Epithelial cell of esophagus (primary cell): Measurements from ENCODE around the gene PTPRN2.
"Not testable (repeated sequence)": the region's sequence is repeated elsewhere in the genome, so short reads cannot be mapped to it uniquely, and the experiment has no call there.

Source experiments
- DNase-seq: peaks from one replicate; pipeline ENCODE4 v3.0.0; 2010; ENCODE audit warnings: low read depth
- H3K4me3 ChIP-seq: 2 replicates; pipeline ENCODE4 v1.5.1; 2011; ENCODE audit warnings: mild to moderate bottlenecking, low read length, control low read depth
- TF ChIP-seq, protein P1 (sequence below): IDR thresholded peaks from 2 replicates; pipeline ENCODE4 v1.5.1; 2011; ENCODE audit warnings: low read depth, mild to moderate bottlenecking, low read length, control low read depth, inconsistent platforms; ENCODE audit not compliant: insufficient read depth; ENCODE audit errors: missing control alignments

PTPRN2 gene

DNA sequence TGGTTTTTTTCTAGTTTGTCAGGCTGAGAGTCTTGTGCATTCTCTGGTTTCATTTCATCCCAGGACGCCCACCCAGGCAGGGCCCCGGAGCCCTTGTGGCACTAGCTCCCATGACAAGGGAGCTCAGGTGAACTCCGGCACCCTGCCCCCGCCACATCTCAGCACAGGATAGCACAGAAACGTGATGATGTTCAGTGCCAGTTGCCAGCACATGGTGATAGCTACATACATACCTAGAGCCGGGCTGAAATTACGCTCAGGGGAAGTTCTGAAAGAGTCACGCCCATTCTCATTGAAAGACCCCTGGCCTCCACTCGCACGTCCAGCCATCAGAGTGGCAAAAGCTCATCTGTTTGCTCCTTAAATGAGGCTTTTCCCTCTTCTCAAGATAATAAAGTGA is 273.7 kb downstream of the PTPRN2 start:
- TF ChIP-seq, protein P1, sequence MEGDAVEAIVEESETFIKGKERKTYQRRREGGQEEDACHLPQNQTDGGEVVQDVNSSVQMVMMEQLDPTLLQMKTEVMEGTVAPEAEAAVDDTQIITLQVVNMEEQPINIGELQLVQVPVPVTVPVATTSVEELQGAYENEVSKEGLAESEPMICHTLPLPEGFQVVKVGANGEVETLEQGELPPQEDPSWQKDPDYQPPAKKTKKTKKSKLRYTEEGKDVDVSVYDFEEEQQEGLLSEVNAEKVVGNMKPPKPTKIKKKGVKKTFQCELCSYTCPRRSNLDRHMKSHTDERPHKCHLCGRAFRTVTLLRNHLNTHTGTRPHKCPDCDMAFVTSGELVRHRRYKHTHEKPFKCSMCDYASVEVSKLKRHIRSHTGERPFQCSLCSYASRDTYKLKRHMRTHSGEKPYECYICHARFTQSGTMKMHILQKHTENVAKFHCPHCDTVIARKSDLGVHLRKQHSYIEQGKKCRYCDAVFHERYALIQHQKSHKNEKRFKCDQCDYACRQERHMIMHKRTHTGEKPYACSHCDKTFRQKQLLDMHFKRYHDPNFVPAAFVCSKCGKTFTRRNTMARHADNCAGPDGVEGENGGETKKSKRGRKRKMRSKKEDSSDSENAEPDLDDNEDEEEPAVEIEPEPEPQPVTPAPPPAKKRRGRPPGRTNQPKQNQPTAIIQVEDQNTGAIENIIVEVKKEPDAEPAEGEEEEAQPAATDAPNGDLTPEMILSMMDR: no peak
- H3K4me3 ChIP-seq: no peak overlapping the region
- no peak for DNase-seq

DNA sequence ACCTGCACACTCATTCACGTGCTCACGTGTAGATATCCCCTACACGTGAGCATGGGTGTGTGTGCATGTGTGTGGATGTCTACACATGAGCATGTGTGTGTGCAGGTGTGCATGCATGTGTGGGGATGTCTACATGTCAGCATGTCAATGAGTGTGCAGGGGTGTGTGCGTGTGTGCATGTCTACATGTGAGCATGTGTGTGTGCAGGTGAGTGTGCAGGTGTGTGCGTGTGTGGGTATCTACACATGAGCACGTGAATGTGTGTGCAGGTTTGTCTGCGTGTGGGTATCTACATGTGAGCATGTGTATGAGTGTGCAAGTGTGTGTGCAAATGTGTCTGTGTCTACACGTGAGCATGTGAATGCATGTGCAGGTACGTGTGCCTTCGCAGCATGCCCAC is 274.8 kb downstream of the PTPRN2 start:
- TF ChIP-seq, protein P1: no peak
- DNase-seq: no peak
- no peak overlapping the region for H3K4me3 ChIP-seq

DNA sequence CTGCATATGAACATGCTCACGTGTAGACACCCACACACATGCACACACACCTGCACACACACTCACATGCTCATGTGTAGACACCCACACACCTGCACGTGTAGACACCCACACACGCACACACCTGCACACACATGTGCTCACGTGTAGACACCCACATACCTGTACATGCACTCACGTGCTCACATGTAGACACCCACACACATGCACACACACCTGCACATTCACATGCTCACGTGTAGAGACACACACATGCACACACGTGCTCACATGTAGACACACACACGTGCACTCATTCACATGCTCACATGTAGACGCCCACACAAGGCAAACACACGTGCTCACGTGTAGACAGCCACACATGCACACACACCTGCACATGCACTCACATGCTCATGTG is 275.8 kb downstream of the PTPRN2 start:
- TF ChIP-seq, protein P1: no peak
- no peak for DNase-seq
- H3K4me3 ChIP-seq: no peak overlapping the region

DNA sequence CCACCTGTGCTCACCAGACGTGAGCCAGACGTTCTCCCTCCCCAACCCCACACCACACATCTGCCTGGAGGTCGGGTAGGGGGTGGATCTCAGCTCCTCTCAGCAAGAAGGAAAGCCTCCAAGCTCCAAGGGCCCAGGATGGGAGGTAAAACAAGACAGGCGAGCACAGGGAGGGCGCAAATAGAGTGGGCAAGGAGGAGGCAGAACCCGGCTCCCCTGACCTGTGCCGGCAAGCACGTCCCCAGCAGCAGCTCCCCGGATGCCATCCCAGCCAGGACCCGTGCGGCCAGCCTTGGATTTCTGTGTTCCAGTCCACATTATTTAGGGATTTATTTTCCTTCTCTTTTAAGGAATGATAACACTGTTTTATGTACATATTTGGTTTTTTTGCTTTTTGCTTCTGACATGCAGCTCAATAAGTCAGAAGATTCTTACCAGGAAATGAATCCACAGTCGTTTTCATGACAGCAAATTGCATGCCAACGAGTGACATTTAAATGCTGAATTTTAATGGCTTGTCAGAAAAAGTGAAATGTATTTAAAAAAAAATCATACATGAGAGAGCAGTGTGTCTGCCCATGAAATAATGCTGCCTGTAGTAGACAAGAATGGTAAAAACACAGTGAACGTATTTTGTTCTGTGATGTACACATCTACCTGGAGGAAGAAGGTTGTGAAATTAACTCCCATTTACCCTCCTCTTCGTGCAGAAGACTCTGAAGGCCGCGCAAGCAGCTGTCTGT is 276.5 kb downstream of the PTPRN2 start:
- no peak overlapping the region for H3K4me3 ChIP-seq
- DNase-seq: no peak
- TF ChIP-seq, protein P1: no peak

DNA sequence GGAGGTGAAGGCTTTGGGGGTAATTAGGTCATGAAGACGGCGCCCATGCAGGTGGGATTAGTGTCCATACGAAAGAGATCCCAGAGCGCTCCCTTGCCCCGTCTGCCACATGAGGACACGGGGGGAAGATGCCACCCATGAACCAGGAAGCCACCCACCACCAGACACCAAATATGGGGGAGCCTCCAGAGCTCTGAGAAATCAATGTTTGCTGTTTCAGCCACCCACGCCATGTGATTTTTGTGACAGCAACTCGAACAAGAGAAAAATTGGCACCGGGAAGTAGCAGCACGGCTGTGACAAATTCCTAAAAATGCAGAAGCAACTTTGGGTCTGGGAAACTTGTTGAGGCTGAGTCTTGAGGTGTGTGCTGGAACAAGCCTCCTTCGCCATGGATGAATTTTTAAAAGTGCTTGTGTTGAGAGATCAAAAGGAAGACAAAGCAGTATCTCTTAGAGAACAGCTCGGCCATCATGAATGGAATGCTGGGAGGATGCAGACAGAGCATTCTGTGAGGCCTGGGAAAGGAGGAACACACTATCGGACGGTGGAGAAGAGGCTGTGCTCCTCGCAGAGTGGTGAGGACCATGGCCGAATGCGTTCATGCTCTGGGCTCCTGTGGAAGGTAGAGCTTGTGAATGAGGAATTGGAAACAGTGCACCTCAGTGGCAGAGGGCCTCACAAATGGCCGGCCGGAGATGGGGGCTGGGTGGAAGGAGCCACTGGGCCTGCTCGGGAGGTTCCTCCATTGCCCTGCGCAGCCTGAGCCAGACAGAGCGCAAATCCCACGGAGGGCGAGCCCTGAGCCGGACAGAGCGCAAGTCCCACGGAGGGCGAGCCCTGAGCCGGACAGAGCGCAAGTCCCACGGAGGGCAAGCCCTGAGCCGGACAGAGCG is 277.5 kb downstream of the PTPRN2 start:
- TF ChIP-seq, protein P1: no peak
- no peak for DNase-seq
- no peak overlapping the region for H3K4me3 ChIP-seq

DNA sequence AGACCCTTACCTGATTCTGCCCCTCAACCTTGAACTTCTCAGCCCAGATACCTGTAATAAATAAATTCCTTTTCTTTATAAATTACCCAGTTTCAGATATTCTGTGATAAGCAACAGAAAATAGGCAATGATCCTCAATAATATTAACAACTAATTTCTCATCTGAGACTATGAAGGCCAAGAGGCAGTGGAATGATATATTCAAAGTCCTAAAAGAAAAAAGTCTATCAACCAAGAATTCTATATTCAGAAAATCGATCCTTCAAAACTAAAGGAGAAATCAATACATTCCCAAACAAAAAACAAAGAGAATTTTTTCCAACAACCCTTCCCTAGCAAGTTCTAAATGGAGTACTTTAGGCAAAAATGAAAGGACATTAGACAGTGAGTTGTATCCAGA is 279.6 kb downstream of the PTPRN2 start:
- TF ChIP-seq, protein P1: no peak
- no peak overlapping the region for H3K4me3 ChIP-seq
- no peak for DNase-seq

DNA sequence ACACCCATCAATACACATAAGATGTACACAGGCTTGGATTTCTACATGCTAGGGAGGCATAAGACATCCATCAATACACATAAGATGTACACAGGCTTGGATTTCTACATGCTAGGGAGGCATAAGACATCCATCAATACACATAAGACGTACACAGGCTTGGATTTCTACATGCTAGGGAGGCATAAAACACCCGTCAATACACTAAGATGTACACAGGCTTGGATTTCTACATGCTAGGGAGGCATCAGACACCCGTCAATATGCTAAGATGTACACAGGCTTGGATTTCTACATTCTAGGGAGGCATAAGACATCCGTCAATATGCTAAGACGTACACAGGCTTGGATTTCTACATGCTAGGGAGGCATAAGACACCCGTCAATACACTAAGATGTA is 283.6 kb downstream of the PTPRN2 start:
- not testable (repeated sequence) for H3K4me3 ChIP-seq, DNase-seq
